ENCODE measurements around the gene TMEM38A. TPM values are rescaled to one million over a fixed set of nuclear protein-coding genes. Genes with fewer than 3 reads are reported as not detected.

Gene TMEM38A
- total and polyA plus RNA-seq, 4 donors = 3.1 to 6.2 (median 3.9) TPM

DNA sequence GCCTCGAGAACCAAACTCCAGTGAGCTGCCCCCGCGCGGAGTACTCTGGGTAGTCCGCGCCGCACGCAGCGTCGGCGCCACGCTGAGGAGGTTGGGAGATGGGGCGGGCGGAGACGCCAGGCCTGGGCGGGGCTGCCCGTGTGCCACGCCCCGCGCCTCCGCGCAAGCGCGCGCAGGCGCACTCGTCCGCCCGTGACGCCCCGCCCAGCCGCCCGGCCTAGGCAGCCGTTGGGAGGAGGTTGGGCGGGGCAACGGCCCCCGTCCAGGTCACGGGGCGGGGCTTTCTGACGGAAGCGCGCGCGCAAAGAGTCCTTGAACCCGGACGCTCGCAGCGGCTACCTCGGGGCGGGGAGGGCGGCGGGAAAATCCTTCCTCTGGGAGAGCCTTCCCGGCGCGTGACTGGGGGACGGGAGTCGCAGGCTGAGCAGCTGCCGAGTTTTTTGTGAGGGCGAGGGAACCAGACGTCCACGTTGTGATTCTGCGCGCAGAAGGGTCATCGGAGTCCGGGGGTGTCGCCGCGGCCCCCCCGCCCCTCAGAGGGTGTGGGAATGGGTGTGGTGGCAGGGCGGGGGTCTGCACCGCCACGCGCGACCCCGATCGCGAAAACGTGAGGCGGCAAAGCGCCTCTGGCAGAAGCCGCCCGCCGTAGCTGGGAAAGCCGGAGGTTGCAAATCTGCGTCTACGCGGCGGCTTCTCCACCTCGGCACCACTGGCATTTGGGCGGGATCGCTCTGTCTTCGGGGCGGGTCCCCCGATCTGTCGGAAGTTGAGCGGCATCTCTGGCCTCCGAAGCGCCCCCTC, 32.6 kb upstream of the TMEM38A start, which contains the start of gene MED26:
Gene MED26, minus strand, starts transcription at position 22 of the 801 bp plus-strand sequence. CDS start 261 bp downstream, outside the sequence.
- no peaks in the 10 kb centered on the region for H3K27me3 ChIP-seq (ENCODE audit: control insufficient read depth in 4 of 4, insufficient read depth in 4 of 4, low read length in 3 of 4)
- H3K36me3 ChIP-seq (ENCODE audit: control insufficient read depth in 4 of 4, insufficient read depth in 3 of 4, low read depth in 1 of 4, low read length in 3 of 4) = peaks cover 0 to 12% (median 3%) of the 10 kb centered on the region in 4 donors
- H3K27ac ChIP-seq (ENCODE audit: low read depth in 1 of 2, low read length in 2 of 2) = peak within 1 kb of the TSS; percentile 91 to 94
- DNase-seq (ENCODE audit: low spot score) = peak; percentile 98
- peaks cover 6 to 48% (median 32%) of the 10 kb centered on the region in 4 donors for H3K4me1 ChIP-seq (ENCODE audit: control insufficient read depth in 4 of 4, insufficient read depth in 4 of 4, low read length in 3 of 4)
- WGBS = under 1% methylated on average over 98 of the region's 98 CpGs
- peak within 1 kb of the TSS; percentile 75 to 87 for H3K9ac ChIP-seq (ENCODE audit: low read depth in 1 of 2, low read length in 2 of 2)
- H3K9me3 ChIP-seq (ENCODE audit: control insufficient read depth in 4 of 4, low read length in 3 of 4) = no peaks in the 10 kb centered on the region
- peak; percentile 63 to 73 for TF ChIP-seq RXRA (IDR thresholded peaks at IDR 0.05)
- no peak for TF ChIP-seq FOXA2 (IDR thresholded peaks at IDR 0.05)
- TF ChIP-seq GABPA (IDR thresholded peaks at IDR 0.05 in 1 of 2, conservative IDR thresholded peaks at IDR 0.05 in 1 of 2) = peak in 1 of 2 donors; percentile 81
- TF ChIP-seq, protein P1, sequence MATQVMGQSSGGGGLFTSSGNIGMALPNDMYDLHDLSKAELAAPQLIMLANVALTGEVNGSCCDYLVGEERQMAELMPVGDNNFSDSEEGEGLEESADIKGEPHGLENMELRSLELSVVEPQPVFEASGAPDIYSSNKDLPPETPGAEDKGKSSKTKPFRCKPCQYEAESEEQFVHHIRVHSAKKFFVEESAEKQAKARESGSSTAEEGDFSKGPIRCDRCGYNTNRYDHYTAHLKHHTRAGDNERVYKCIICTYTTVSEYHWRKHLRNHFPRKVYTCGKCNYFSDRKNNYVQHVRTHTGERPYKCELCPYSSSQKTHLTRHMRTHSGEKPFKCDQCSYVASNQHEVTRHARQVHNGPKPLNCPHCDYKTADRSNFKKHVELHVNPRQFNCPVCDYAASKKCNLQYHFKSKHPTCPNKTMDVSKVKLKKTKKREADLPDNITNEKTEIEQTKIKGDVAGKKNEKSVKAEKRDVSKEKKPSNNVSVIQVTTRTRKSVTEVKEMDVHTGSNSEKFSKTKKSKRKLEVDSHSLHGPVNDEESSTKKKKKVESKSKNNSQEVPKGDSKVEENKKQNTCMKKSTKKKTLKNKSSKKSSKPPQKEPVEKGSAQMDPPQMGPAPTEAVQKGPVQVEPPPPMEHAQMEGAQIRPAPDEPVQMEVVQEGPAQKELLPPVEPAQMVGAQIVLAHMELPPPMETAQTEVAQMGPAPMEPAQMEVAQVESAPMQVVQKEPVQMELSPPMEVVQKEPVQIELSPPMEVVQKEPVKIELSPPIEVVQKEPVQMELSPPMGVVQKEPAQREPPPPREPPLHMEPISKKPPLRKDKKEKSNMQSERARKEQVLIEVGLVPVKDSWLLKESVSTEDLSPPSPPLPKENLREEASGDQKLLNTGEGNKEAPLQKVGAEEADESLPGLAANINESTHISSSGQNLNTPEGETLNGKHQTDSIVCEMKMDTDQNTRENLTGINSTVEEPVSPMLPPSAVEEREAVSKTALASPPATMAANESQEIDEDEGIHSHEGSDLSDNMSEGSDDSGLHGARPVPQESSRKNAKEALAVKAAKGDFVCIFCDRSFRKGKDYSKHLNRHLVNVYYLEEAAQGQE (IDR thresholded peaks at IDR 0.05) = peak; percentile 31
- TF ChIP-seq HNF4A (conservative IDR thresholded peaks at IDR 0.05) = peak in 1 of 2 donors; percentile 36
- peak; percentile 48 for TF ChIP-seq TAF1 (conservative IDR thresholded peaks at IDR 0.05)
- TF ChIP-seq YY1 (IDR thresholded peaks at IDR 0.05) = peak; percentile 43
- TF ChIP-seq, protein P2, sequence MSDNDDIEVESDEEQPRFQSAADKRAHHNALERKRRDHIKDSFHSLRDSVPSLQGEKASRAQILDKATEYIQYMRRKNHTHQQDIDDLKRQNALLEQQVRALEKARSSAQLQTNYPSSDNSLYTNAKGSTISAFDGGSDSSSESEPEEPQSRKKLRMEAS (IDR thresholded peaks at IDR 0.05) = peak; percentile 43
- peak in 1 of 2 donors; percentile 33 for TF ChIP-seq EGR1 (IDR thresholded peaks at IDR 0.05; ENCODE audit: low read depth in 2 of 2)
- no peak for TF ChIP-seq NR2F2 (IDR thresholded peaks at IDR 0.05)
- TF ChIP-seq, protein P3, sequence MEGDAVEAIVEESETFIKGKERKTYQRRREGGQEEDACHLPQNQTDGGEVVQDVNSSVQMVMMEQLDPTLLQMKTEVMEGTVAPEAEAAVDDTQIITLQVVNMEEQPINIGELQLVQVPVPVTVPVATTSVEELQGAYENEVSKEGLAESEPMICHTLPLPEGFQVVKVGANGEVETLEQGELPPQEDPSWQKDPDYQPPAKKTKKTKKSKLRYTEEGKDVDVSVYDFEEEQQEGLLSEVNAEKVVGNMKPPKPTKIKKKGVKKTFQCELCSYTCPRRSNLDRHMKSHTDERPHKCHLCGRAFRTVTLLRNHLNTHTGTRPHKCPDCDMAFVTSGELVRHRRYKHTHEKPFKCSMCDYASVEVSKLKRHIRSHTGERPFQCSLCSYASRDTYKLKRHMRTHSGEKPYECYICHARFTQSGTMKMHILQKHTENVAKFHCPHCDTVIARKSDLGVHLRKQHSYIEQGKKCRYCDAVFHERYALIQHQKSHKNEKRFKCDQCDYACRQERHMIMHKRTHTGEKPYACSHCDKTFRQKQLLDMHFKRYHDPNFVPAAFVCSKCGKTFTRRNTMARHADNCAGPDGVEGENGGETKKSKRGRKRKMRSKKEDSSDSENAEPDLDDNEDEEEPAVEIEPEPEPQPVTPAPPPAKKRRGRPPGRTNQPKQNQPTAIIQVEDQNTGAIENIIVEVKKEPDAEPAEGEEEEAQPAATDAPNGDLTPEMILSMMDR (IDR thresholded peaks at IDR 0.05; ENCODE audit: low read depth, low read length, missing input control) = no peak
- peak; percentile 55 for TF ChIP-seq SP1 (IDR thresholded peaks at IDR 0.05)
- no peak for TF ChIP-seq JUND (IDR thresholded peaks at IDR 0.05)
- peak within 1 kb of the TSS; percentile 91 to 99 (median 97) for H3K4me3 ChIP-seq (ENCODE audit: low read depth in 1 of 3, low read length in 3 of 3)

DNA sequence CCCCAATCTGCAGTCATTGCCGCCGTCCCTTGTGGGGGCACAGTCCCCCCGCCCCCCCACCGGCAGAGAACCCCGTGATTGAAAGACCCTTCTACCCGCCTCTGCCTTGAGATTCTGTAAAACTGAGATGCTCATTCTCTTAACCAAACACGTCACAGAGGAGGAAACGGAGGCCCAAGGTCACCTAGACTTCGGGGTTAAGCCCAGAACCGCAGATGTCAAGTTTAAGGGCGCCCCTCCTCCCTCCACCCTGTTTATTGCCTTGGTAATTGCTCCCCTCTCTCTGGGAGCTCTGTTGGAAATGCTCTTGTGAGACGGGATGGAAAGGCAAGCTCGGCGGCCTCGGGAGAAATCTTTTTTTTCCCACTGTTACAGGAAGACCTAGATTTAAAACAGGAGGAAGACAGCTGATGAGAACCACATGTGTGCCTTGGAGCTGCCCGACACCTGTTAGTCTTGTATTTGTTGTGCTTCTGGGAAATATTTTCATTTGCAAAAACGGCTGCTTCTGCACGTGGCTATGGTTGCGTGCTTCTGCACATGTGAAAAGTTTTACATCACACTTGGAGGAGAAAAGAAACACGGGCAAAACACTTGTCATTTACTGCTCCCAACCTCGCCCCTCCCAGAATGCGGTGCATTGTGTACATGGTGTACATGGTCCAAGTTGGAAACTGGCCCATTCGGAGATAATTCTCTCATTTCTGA, 31.8 kb upstream of the TMEM38A start:
- 4% methylated on average over 23 of the region's 23 CpGs for WGBS
- H3K27me3 ChIP-seq (ENCODE audit: control insufficient read depth in 4 of 4, insufficient read depth in 4 of 4, low read length in 3 of 4) = no peaks in the 10 kb centered on the region
- H3K36me3 ChIP-seq (ENCODE audit: control insufficient read depth in 4 of 4, insufficient read depth in 3 of 4, low read depth in 1 of 4, low read length in 3 of 4) = peaks cover 0 to 14% (median 5%) of the 10 kb centered on the region in 4 donors
- H3K4me3 ChIP-seq (ENCODE audit: low read depth in 1 of 3, low read length in 3 of 3) = peak overlapping the region; percentile 71 to 86 (median 83)
- TF ChIP-seq FOXA2 (IDR thresholded peaks at IDR 0.05) = no peak
- TF ChIP-seq, protein P2 (IDR thresholded peaks at IDR 0.05) = peak; percentile 41
- no peaks in the 10 kb centered on the region for H3K9me3 ChIP-seq (ENCODE audit: control insufficient read depth in 4 of 4, low read length in 3 of 4)
- H3K9ac ChIP-seq (ENCODE audit: low read depth in 1 of 2, low read length in 2 of 2) = peak overlapping the region in 1 of 2 donors; percentile 16
- peak overlapping the region; percentile 91 to 94 for H3K27ac ChIP-seq (ENCODE audit: low read depth in 1 of 2, low read length in 2 of 2)
- peaks cover 6 to 48% (median 32%) of the 10 kb centered on the region in 4 donors for H3K4me1 ChIP-seq (ENCODE audit: control insufficient read depth in 4 of 4, insufficient read depth in 4 of 4, low read length in 3 of 4)
- no peak for DNase-seq (ENCODE audit: low spot score)

Data from liver (tissue), 9 donors.